ENCODE data around the gene RPL31.

- TF ChIP-seq REST (IDR thresholded peaks at IDR 0.05; ENCODE audit: insufficient read depth in 1 of 2, low read depth in 2 of 2, low read length in 1 of 2), result no peak
- no peak for TF ChIP-seq CTCF (IDR thresholded peaks at IDR 0.05)
Measured at GRCh38 chr2:101003278-101003775, 1.2 kb downstream of the RPL31 start.

Measured in Panc1 (cell line).